ENCODE results near the gene DALRD3.
A peak's percentile ranks its signal among the peaks of the same experiment; 100 is the strongest.
"Not testable (repeated sequence)": the region's sequence is repeated elsewhere in the genome, so short reads cannot be mapped to it uniquely, and the experiment has no call there.

DALRD3 gene

GRCh38 chr3:49015765-49016164 lies 2.6 kb downstream of the DALRD3 start:
- no peak overlapping the region for H3K27ac Mint-ChIP-seq
- peaks cover 19% of the 10 kb centered on the region for H3K36me3 Mint-ChIP-seq (ENCODE audit: low read depth)
- H3K27me3 Mint-ChIP-seq, result no peaks in the 10 kb centered on the region
- peaks cover 27% of the 10 kb centered on the region for H3K4me1 Mint-ChIP-seq (ENCODE audit: low read depth)
- no peaks in the 10 kb centered on the region for H3K9me3 Mint-ChIP-seq
- no peak overlapping the region for H3K4me3 Mint-ChIP-seq

GRCh38 chr3:49015072-49015471 lies 3.3 kb downstream of the DALRD3 start:
- peaks cover 19% of the 10 kb centered on the region for H3K36me3 Mint-ChIP-seq (ENCODE audit: low read depth)
- H3K4me3 Mint-ChIP-seq, result no peak overlapping the region
- peaks cover 24% of the 10 kb centered on the region for H3K4me1 Mint-ChIP-seq (ENCODE audit: low read depth)

GRCh38 chr3:49013738-49014660 lies 4.4 kb downstream of the DALRD3 start:
- Mint-ChIP-seq H3K27ac (no peak overlapping the region), H3K9me3 (no peaks in the 10 kb centered on the region), H3K4me1 (ENCODE audit: low read depth) (peaks cover 21% of the 10 kb centered on the region), H3K27me3 (no peaks in the 10 kb centered on the region), H3K4me3 (no peak overlapping the region), H3K36me3 (ENCODE audit: low read depth) (peaks cover 25% of the 10 kb centered on the region)

More at GRCh38 chr3:49015072-49015471, 3.3 kb downstream of the DALRD3 start:
- no peaks in the 10 kb centered on the region for H3K27me3 Mint-ChIP-seq
- H3K9me3 Mint-ChIP-seq, result no peaks in the 10 kb centered on the region
- no peak overlapping the region for H3K27ac Mint-ChIP-seq

DNA sequence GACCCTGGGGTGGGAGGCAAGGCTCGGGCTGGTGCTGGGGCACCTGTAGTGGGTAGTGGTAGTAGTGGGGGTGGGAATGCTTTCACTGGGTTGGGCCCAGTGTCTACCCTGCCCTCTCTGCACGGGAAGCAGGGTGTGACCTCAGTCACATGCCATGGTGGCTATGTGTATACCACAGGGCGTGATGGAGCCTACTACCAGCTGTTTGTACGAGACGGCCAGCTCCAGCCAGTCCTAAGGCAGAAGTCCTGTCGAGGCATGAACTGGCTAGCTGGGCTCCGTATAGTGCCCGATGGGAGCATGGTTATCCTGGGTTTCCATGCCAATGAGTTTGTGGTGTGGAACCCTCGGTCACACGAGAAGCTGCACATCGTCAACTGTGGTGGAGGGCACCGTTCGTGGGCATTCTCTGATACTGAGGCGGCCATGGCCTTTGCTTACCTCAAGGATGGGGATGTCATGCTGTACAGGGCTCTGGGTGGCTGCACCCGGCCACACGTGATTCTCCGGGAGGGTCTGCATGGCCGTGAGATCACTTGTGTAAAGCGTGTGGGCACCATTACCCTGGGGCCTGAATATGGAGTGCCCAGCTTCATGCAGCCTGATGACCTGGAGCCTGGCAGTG lies 5.2 kb downstream of the DALRD3 start:
- Mint-ChIP-seq H3K27ac (no peak overlapping the region), H3K9me3 (no peaks in the 10 kb centered on the region), H3K27me3 (no peaks in the 10 kb centered on the region), H3K4me3 (no peak overlapping the region), H3K4me1 (ENCODE audit: low read depth) (peaks cover 22% of the 10 kb centered on the region), H3K36me3 (ENCODE audit: low read depth) (peaks cover 29% of the 10 kb centered on the region)

GRCh38 chr3:49012441-49013017 lies 5.9 kb downstream of the DALRD3 start:
- Mint-ChIP-seq H3K4me3 (no peak overlapping the region), H3K36me3 (ENCODE audit: low read depth) (peaks cover 33% of the 10 kb centered on the region), H3K27ac (no peak overlapping the region), H3K9me3 (no peaks in the 10 kb centered on the region), H3K27me3 (no peaks in the 10 kb centered on the region), H3K4me1 (ENCODE audit: low read depth) (peaks cover 22% of the 10 kb centered on the region)

- no peaks in the 10 kb centered on the region for H3K9me3 Mint-ChIP-seq
- peak overlapping the region; percentile 58 for H3K27ac Mint-ChIP-seq
- peaks cover 19% of the 10 kb centered on the region for H3K36me3 Mint-ChIP-seq (ENCODE audit: low read depth)
- H3K27me3 Mint-ChIP-seq, result no peaks in the 10 kb centered on the region
- H3K4me1 Mint-ChIP-seq (ENCODE audit: low read depth), result peaks cover 25% of the 10 kb centered on the region
- H3K4me3 Mint-ChIP-seq, result no peak overlapping the region
These were observed 9.0 kb downstream of the DALRD3 start for GRCh38 chr3:49009396-49009795.

- not testable (repeated sequence) for H3K9me3 Mint-ChIP-seq, H3K27me3 Mint-ChIP-seq
- Mint-ChIP-seq H3K4me3 (peak overlapping the region; percentile 94), H3K4me1 (ENCODE audit: low read depth) (peaks cover 25% of the 10 kb centered on the region), H3K36me3 (ENCODE audit: low read depth) (peaks cover 19% of the 10 kb centered on the region), H3K27ac (peak overlapping the region; percentile 97)
These were observed 9.8 kb downstream of the DALRD3 start for GRCh38 chr3:49008627-49009026.

DNA sequence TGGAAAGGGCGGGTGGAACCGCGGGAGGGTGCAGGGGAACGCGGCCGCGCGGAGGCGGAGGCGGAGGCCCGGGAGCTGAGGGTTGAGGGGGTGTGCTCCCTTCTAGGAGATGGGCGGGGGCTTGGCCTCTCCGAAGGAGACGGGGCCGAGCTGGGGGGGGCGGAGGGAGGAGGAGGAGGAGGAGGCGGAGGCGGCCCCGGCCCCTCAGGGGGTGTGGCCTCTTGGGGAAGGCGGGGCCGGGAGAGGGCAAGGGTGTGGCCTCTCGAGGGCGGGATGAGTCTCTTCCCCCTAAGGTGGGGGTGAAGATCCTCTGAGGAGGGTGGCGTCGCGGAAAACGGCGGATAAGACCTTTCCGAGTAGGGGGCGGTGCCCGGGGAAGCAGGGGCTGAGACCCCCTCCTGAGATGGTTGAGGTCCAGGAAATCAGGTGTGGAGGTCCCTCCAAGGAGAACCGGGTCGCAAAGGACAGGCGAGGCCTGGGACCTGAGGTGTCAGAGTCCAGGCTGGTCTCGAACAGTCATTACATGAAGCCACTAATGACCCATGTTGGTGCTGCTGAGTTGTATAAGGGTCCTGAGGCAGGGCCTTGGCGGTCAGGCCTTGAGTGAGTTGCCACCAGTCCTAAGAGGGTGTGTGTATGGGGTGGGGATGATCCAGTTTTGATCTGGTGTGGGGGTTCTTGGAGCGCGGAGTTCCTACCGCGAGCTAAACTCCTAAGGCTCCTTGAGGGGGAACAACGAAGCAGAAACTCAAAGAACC lies 10.4 kb downstream of the DALRD3 start:
- Mint-ChIP-seq H3K27me3 (no peaks in the 10 kb centered on the region), H3K4me3 (peak overlapping the region; percentile 94), H3K27ac (peak overlapping the region; percentile 97), H3K4me1 (ENCODE audit: low read depth) (peaks cover 25% of the 10 kb centered on the region), H3K36me3 (ENCODE audit: low read depth) (peaks cover 19% of the 10 kb centered on the region), H3K9me3 (no peaks in the 10 kb centered on the region)

- Mint-ChIP-seq H3K4me1 (ENCODE audit: low read depth) (peaks cover 25% of the 10 kb centered on the region), H3K4me3 (peak within 1 kb of the TSS; percentile 94), H3K27ac (peak within 1 kb of the TSS; percentile 97), H3K36me3 (ENCODE audit: low read depth) (peaks cover 19% of the 10 kb centered on the region), H3K27me3 (no peaks in the 10 kb centered on the region), H3K9me3 (no peaks in the 10 kb centered on the region)
These were observed 11.2 kb downstream of the DALRD3 start, which contains the start of gene WDR6 for GRCh38 chr3:49007068-49007770. WDR6 (plus strand) TSS chr3:49007391; CDS start chr3:49007432, 41 bp downstream.

GRCh38 chr3:49006408-49007067 lies 11.8 kb downstream of the DALRD3 start:
- H3K36me3 Mint-ChIP-seq (ENCODE audit: low read depth), result peaks cover 14% of the 10 kb centered on the region
- H3K27ac Mint-ChIP-seq, result peak overlapping the region; percentile 97
- H3K9me3 Mint-ChIP-seq, result no peaks in the 10 kb centered on the region
- H3K27me3 Mint-ChIP-seq, result no peaks in the 10 kb centered on the region
- peak overlapping the region; percentile 94 for H3K4me3 Mint-ChIP-seq
- peaks cover 25% of the 10 kb centered on the region for H3K4me1 Mint-ChIP-seq (ENCODE audit: low read depth)

- Mint-ChIP-seq H3K9me3 (no peaks in the 10 kb centered on the region), H3K27ac (no peak overlapping the region), H3K36me3 (ENCODE audit: low read depth) (peaks cover 14% of the 10 kb centered on the region), H3K27me3 (no peaks in the 10 kb centered on the region), H3K4me3 (peak overlapping the region; percentile 94), H3K4me1 (ENCODE audit: low read depth) (peaks cover 25% of the 10 kb centered on the region)
These were observed 12.4 kb downstream of the DALRD3 start for GRCh38 chr3:49005998-49006397.

GRCh38 chr3:49005303-49005680 lies 13.1 kb downstream of the DALRD3 start:
- Mint-ChIP-seq H3K4me3 (no peak overlapping the region), H3K36me3 (ENCODE audit: low read depth) (peaks cover 14% of the 10 kb centered on the region), H3K27ac (no peak overlapping the region), H3K9me3 (no peaks in the 10 kb centered on the region), H3K4me1 (ENCODE audit: low read depth) (peaks cover 25% of the 10 kb centered on the region), H3K27me3 (no peaks in the 10 kb centered on the region)

DNA sequence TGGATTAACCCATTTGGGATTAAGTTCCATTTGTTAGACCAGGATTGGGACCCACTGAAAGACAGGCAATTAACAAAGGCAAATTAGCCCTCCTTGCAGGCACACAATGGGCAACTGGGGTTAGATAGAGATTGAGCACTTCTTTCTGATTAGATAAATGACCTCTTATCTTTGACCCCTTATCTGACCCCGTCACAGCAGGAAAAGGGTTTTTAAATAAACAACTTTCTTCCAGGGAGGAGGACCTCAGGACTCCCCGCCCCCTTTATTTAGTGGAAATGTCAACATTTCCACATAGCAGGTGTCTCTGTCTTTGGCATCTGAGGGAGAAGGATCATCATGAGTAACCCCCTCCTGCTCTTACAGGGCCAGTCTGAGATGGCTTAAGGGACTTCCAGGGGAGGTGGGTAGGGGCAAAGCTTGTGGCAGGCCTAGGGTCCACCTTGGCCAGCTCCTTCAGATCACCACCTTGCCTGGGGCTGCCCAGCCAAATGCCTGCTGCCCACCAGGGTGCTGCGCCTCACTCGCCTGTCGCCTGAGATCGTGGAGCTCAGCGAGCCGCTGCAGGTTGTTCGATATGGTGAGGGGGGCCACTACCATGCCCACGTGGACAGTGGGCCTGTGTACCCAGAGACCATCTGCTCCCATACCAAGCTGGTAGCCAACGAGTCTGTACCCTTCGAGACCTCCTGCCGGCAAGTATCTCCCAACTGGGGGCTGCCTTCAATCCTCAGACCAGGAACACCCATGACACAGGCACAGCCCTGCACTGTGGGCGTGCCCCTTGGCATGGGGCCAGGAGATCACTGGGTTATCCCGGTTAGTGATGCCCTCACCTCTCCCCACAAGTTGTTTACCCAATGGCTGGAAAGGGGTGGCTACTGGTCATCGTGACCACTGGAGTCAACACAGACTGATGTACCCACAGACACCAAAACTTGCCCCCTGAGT lies 13.8 kb downstream of the DALRD3 start:
- H3K36me3 Mint-ChIP-seq (ENCODE audit: low read depth), result peaks cover 14% of the 10 kb centered on the region
- no peak overlapping the region for H3K27ac Mint-ChIP-seq
- peaks cover 24% of the 10 kb centered on the region for H3K4me1 Mint-ChIP-seq (ENCODE audit: low read depth)
- no peak overlapping the region for H3K4me3 Mint-ChIP-seq
- H3K9me3 Mint-ChIP-seq, result no peaks in the 10 kb centered on the region
- no peaks in the 10 kb centered on the region for H3K27me3 Mint-ChIP-seq

Data from stimulated activated naive CD8-positive, alpha-beta T cell treated with anti-CD3 and anti-CD28 coated beads, Interleukin-15, Interleukin-2, amounts not matched to agents 100 ng/mL and 50 ng/mL, for 24 hours (primary cell).